ENCODE data around the gene TMEM132C. TPM values are rescaled to one million over a fixed set of nuclear protein-coding genes. Genes with fewer than 3 reads are reported as not detected.

Gene TMEM132C
- total and polyA plus RNA-seq, 2 of the 8 experiments (the other 6 are each of a cell fraction or from before 2014, with no cell fraction given) = 0.23 to 0.76 TPM

- TF ChIP-seq, protein P1, sequence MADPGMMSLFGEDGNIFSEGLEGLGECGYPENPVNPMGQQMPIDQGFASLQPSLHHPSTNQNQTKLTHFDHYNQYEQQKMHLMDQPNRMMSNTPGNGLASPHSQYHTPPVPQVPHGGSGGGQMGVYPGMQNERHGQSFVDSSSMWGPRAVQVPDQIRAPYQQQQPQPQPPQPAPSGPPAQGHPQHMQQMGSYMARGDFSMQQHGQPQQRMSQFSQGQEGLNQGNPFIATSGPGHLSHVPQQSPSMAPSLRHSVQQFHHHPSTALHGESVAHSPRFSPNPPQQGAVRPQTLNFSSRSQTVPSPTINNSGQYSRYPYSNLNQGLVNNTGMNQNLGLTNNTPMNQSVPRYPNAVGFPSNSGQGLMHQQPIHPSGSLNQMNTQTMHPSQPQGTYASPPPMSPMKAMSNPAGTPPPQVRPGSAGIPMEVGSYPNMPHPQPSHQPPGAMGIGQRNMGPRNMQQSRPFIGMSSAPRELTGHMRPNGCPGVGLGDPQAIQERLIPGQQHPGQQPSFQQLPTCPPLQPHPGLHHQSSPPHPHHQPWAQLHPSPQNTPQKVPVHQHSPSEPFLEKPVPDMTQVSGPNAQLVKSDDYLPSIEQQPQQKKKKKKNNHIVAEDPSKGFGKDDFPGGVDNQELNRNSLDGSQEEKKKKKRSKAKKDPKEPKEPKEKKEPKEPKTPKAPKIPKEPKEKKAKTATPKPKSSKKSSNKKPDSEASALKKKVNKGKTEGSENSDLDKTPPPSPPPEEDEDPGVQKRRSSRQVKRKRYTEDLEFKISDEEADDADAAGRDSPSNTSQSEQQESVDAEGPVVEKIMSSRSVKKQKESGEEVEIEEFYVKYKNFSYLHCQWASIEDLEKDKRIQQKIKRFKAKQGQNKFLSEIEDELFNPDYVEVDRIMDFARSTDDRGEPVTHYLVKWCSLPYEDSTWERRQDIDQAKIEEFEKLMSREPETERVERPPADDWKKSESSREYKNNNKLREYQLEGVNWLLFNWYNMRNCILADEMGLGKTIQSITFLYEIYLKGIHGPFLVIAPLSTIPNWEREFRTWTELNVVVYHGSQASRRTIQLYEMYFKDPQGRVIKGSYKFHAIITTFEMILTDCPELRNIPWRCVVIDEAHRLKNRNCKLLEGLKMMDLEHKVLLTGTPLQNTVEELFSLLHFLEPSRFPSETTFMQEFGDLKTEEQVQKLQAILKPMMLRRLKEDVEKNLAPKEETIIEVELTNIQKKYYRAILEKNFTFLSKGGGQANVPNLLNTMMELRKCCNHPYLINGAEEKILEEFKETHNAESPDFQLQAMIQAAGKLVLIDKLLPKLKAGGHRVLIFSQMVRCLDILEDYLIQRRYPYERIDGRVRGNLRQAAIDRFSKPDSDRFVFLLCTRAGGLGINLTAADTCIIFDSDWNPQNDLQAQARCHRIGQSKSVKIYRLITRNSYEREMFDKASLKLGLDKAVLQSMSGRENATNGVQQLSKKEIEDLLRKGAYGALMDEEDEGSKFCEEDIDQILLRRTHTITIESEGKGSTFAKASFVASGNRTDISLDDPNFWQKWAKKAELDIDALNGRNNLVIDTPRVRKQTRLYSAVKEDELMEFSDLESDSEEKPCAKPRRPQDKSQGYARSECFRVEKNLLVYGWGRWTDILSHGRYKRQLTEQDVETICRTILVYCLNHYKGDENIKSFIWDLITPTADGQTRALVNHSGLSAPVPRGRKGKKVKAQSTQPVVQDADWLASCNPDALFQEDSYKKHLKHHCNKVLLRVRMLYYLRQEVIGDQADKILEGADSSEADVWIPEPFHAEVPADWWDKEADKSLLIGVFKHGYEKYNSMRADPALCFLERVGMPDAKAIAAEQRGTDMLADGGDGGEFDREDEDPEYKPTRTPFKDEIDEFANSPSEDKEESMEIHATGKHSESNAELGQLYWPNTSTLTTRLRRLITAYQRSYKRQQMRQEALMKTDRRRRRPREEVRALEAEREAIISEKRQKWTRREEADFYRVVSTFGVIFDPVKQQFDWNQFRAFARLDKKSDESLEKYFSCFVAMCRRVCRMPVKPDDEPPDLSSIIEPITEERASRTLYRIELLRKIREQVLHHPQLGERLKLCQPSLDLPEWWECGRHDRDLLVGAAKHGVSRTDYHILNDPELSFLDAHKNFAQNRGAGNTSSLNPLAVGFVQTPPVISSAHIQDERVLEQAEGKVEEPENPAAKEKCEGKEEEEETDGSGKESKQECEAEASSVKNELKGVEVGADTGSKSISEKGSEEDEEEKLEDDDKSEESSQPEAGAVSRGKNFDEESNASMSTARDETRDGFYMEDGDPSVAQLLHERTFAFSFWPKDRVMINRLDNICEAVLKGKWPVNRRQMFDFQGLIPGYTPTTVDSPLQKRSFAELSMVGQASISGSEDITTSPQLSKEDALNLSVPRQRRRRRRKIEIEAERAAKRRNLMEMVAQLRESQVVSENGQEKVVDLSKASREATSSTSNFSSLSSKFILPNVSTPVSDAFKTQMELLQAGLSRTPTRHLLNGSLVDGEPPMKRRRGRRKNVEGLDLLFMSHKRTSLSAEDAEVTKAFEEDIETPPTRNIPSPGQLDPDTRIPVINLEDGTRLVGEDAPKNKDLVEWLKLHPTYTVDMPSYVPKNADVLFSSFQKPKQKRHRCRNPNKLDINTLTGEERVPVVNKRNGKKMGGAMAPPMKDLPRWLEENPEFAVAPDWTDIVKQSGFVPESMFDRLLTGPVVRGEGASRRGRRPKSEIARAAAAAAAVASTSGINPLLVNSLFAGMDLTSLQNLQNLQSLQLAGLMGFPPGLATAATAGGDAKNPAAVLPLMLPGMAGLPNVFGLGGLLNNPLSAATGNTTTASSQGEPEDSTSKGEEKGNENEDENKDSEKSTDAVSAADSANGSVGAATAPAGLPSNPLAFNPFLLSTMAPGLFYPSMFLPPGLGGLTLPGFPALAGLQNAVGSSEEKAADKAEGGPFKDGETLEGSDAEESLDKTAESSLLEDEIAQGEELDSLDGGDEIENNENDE (IDR thresholded peaks at IDR 0.05; ENCODE audit: insufficient replicate concordance, low read length) = no peak
- TF ChIP-seq NANOG (IDR thresholded peaks at IDR 0.05; ENCODE audit: insufficient read depth, low read depth, low read length, poor library complexity, severe bottlenecking) = no peak
- no peak for TF ChIP-seq JUN (IDR thresholded peaks at IDR 0.05; ENCODE audit: low read depth, low read length)
- no peak for TF ChIP-seq NRF1 (IDR thresholded peaks at IDR 0.05; ENCODE audit: low read depth, low read length)
- no peak for TF ChIP-seq KDM5A (IDR thresholded peaks at IDR 0.05; ENCODE audit: low read length)
Measured at GRCh38 chr12:128743916-128744315, 476.9 kb downstream of the TMEM132C start (continued).
